HG02642 (cell line): ENCODE data around the gene TNNI3.
"Not testable (repeated sequence)": the region's sequence is repeated elsewhere in the genome, so short reads cannot be mapped to it uniquely, and the experiment has no call there.

Source experiments
- ATAC-seq: cut with Tn5 transposase; IDR thresholded peaks from one replicate; pipeline ENCODE4 v1.9.1; 2021; ENCODE audit warnings: mild to moderate bottlenecking; ENCODE audit not compliant: unreplicated experiment, poor library complexity

Gene TNNI3

DNA sequence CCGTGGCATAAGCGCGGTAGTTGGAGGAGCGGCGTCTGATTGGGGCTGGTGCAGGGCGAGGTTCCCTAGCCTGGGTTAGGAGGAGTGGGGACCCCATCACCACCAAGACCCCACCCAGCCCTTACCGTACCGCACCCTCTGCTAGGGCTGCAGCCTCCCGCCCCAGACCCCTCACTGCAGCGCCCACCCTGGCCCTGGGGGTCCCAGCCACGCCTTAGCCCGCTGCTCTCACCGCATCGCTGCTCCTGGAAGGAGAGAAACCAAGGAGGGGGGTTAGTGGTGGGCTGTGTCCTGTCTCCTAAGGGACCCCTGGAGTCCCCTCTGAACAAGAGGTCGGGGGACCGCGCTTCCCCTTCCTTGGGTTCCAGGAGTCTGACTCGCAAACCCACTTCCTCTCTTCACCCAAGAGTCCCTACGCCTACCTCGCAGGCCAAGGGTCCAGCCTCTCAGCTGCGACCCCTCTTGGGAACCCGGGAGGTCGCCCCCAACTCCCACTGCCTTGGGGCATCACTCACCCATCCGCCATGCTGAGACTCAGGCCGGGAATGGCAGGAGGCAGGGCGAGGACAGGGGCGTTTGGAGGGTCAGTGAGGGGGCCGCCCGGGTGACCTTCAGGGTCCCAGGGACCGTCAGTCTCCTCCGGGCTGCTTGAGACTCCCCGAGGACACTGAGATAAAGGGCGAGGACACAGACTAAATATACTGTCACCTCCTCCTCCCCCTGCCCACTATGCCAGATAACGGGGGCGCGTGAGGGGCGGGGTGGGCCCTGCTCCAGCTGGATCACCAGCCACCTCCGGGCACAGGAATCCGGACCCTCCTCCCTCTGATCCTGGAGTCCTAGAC, at the start of gene TNNI3:
TNNI3 (minus strand) TSS at position 669 of the 845 bp plus-strand sequence; CDS start at position 526, 143 bp downstream.
- ATAC-seq: no peak

DNA sequence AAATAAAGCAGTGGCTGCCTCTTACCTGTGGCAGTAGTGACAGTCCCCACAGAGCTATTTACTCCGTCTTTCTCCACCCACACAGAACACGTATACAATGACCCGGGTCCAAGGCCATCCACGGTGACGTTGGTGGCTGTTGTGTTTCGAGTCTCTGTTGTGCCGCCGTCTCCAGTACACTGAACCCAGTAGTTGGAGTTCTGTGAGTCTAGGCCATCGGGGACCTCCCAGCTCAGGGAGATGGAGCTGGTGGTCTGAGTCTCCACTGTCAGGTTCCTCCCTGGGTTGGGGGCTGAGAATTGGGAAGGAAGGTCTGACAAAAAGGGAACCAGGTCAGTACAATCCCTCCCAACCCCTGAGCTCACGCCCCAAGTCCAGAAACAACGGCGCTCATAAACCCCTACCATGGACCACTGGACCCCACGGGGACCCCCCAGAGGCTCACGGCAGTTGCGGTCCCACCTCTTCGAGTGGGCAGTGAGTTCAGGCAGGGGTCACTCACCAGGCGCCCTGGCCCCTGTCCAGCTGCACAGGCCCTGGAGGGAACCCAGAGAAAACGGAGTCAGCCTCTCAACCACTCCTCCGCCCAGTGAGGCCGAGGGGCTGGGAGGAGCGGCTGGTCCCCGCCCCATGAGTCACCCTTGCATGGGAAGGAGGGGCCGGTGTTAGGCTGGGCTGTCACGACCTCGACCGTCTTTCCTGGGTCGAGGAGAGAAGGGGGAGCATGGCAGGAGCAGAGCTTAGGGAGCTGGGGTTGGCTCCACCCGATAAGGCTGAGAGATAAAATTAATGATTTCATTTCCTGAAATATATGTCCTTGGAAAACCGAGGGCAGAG, 49.4 kb upstream of the TNNI3 start:
- no peak for ATAC-seq

DNA sequence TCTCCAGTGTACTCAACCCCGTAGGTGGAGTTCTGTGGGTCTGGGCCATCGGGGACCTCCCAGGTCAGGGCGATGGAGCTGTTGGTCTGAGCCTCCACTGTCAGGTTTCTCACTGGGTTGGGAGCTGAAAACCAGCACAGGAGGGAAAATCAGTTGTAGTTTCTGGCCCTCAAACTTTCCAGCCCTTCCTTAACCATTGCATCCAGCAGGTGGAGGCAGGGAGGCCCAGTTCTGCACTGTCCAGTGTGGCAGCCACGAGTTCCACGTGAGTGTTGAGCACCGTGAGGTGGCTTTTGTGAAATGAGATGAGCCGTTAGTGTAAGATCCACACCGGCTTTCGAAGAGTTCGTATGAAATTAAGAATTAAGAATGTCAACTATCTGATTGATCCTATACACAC, 44.7 kb upstream of the TNNI3 start:
- ATAC-seq: not testable (repeated sequence)

DNA sequence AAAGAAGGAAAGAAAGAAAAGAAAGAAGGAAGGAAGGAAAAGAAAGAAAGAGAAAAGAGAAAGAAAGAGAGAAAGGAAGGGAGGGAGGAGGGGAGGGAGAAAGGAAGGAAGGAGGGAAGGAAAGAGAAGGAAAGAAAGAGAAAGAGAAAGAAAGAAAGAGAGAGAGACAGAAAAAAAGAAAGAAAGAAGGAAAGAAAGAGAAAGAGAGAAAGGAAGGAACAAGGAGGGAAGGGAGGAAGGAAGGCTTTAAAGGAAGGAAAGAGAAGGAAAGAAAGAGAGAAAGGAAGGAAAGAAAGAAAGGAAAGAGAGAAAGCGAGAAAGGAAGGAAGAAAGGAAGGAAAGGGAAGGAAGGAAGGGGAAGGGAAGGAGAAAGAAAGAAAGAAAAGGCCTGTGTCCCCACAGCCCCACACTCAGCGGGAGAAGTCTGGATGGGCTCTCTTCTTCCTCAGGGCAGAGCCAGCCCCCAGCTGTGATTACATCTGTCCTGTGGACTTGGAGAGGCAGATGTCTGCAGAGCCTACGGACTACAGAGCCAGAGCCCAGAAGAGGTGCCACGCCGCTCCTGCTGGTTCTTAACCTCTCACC, 42.2 kb upstream of the TNNI3 start:
- no peak for ATAC-seq

DNA sequence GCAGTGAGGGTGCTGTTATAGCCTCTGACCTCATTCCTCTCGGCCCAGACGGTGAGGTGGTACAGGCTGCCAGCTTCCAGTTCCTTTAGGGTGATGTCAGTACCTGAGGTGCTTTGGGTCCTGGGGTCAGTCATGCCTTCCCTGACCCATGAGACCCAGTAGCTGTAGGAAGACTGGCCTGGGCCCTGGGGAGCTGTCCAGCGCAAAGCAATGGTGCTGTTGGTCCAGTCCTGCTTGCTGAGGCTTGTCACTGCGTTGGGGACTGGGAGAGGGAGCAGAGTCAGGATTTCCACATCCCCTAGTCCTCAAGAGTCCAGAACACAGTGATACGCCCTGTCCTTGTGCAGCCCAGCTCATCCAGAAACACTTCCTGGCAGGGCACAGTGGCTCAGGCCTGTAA, 41.1 kb upstream of the TNNI3 start:
- ATAC-seq: no peak

DNA sequence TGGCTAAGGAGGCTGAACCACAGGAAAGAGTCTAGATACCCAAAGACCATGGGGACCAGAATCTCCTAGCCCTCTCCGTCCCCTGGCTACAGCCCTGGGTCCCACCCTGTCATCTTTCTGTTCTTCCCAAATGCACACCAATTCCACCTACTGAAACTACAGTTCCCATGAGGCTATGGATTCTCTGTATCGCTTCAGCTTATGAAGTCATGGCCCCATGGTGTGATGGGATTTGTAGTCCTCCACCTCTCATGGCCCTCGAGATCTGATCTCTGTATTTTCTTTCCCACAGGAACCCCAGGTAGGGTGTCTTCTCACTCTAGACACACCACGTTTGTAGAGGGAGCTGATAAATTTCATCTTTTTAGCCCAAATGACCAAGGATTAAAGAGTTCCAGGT, 40.0 kb upstream of the TNNI3 start:
- no peak for ATAC-seq

DNA sequence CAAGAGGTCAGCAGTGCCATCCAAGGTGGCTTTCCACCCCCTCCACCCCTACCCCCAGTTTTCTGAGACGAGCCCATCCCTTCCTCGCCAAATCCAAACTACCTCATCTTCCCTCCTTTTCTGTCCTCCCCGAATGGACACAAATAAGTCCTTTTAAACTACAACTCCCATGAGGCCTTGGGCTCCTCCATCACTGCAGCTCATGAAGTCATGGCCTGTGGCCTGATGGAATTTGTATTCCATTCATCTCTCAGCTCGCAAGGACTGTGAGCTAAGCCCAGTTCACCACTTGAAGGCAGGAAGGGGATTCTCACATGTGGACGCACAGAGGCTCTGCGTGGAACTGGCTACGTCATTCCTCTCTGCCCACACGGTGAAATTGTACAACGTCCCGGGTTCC, 39.3 kb upstream of the TNNI3 start:
- no peak for ATAC-seq

DNA sequence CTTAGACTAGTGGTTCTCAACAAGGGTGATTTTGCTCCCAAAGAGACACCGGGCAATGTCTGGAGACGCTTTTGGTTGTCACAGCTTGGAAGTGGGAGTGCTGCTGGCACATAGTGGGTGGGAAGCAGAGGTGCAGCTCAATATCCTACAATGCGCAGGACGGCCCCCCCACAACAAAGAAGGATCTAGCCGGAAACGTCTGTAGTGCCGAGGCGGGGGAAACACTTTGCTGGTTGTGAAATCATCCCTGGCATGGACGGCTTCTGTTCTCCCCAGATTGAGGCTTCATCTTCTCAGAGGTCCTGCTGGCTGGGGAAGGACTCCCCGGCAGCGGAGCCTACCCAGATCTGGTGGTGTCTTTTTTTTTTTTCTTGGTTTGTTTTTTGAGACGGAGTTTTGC, 35.9 kb upstream of the TNNI3 start:
- no peak for ATAC-seq

DNA sequence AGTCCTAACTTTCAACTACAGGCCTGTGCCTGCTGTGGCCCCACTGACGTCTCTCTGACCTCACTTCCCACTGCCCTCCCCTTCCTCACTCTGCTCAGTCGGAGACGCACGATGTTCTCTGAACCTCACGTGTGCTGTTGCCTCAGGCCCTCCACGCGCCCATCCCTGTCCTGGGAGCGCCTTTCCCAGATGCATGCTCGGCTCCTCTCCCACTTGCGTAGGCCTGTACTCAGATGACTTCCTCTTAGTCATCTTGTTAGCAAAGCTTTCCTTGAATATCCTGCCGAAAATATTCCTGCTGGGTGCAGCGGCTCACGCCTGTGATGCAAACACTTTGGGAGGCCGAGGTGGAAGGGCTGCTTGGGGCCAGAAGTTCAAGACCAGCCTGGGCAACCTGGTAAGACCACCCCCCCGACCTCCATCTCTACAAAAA, 31.9 kb upstream of the TNNI3 start:
- no peak for ATAC-seq

DNA sequence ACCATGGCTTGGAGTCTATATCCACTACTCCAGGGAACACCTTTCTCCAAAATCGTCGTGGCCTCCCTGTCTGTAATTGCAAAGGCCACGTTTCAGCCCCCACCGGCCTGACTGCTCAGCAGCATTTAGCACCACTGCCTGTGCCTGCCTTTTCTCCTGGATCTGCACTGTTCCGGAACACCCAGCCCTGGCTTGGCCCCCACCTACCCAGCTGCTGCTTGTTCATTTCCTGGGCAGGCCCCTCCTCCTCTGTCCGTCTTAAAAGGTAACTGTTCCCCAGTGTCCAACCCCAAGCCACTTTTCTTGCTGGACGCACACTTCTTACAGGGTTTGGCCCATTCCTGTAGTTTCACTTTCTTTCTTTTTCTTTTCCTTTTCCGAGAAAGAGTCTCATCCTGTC, 31.1 kb upstream of the TNNI3 start:
- no peak for ATAC-seq

DNA sequence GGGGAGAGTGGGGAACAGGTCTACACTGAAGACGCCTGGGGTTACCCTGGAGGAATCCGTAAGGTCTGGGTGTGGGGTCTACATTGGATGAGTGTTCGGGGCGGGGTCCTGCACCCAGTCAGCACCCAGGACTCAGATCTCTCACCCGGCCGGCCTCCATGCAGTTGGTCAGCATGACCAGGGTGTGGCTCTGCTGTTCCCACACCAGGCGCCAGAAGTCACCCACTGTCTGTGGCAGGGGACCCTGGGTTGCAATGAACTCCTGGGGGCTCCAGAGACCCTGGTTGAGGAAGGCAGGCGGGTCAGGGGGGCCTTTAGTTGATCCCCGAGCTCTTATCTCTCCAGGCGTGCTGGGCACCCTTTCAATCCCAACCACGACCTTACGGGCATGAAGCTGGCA, 28.5 kb upstream of the TNNI3 start:
- no peak for ATAC-seq

DNA sequence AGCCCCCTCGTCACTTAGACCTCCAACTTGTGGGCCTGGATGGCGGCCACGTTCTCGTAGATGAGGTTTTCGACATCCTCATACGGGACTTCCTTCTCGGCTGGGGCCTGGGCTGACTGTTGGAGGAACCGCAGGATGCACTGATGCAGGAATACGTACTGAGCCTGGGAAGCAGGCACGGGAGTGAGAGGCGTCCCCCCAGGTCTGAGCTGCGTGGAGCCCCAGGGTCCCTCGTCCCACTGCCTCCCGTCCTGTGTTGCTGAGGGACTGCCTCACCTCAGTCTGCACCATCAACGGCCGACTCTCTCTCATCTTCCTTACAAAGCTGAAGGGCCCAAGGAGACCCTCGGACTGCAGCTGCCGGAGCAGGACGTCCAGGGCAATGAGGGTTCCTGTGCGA, 24.2 kb upstream of the TNNI3 start:
- no peak for ATAC-seq

DNA sequence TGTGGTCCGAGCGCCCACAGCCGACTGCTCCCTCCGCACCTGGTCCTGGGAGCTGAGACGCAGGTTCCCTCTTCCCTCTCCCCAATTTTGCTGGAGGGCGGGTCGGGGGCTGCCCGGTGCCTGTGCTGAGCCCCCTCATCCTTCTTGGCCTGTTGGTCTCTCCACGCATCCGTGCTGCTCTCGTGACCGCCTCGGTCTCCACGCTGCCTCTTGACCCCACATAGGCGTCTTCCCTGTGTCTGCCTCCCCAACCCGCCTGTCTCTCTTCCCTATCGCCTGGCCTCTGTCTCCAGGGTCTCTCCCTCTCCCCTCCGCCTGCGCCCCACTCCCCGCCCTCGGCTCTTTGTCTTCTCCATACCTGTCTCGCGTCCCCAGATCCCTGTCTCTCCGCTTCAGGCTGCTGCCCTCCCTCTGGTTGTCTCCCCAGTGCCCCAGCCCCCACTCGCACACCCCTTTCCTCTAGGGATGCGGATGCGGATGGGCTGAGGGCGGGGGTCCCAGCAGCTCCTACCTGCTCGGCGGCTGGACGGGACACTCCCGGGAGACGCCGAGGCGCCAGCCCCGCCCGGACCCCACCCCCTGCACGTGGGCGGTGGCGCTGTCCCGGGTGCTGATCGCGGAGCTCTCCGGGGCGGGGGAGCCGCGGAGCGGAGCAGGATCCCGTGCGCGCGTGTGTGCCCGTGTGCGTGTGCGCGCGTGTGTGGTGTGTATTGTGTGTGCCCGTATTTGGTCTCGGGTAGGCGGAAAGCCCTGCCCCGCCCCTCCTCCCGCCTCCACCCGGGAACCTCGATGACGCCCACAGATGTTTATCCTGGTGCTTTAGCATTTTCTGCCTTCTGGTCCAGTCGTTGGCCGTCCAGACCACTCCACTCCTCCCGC, 22.3 kb upstream of the TNNI3 start, which contains the start of gene SYT5:
SYT5 (minus strand) TSS at position 684 of the 879 bp plus-strand sequence. CDS start 1,248 bp downstream, outside the sequence.
- ATAC-seq: no peak

DNA sequence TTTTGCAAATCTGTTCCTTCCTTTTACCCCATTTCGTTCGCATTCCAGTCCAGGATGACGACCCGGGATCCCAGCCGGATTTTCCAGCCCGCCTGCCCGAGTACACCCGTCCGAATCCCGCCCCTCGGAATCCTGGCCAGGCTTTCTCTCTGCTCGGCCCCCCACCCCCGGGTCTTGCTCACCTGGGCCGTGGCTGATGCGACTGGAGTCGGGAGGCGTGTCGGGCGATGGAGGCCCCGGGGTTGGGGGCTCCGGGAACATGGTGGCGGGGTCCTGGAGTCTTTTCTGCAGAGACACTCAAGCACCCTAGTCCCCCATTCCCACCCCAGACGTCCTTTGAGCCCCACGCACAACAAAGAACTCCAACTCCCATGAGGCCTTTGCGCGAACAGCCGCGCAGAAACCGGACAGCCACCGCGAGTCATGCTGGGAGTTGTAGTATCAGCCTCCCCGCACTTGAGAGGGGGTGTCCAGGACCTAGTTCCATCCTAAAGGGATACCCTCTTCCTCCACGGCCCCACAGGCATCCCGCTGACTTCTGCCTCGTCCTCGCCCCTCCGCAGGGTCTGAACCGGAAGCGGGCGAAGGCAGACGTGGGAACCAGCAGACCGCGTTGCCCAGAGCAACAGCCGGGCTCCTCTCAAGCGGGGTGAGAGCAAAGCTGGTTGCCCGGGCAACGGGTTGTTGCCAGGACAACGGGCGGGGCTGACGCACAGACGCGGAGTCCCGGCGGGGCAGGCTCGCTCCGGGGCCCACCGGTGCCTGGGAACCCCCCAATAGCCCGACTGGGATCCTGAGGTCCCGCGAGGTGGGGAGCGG, 21.5 kb upstream of the TNNI3 start:
- ATAC-seq: peak; percentile 78

DNA sequence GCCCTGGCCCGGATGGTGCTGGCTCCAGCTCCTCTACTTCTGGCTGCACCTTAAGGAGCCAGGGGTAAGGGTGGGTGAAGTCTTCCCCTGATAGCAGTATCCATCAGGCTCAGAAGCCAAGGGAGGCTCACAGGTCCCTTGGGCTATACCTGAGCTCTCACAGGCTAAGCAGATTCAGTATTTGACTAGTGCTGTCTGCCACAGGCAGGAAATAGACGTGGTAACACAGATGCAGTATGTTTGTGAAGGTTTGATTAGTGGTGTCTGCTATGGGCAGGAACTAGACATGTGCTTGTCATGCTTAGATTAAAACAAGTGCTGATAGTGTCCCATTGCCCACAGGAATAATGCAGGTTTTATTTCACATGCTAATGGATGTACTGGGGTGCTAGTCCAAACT, 18.5 kb upstream of the TNNI3 start:
- no peak for ATAC-seq

DNA sequence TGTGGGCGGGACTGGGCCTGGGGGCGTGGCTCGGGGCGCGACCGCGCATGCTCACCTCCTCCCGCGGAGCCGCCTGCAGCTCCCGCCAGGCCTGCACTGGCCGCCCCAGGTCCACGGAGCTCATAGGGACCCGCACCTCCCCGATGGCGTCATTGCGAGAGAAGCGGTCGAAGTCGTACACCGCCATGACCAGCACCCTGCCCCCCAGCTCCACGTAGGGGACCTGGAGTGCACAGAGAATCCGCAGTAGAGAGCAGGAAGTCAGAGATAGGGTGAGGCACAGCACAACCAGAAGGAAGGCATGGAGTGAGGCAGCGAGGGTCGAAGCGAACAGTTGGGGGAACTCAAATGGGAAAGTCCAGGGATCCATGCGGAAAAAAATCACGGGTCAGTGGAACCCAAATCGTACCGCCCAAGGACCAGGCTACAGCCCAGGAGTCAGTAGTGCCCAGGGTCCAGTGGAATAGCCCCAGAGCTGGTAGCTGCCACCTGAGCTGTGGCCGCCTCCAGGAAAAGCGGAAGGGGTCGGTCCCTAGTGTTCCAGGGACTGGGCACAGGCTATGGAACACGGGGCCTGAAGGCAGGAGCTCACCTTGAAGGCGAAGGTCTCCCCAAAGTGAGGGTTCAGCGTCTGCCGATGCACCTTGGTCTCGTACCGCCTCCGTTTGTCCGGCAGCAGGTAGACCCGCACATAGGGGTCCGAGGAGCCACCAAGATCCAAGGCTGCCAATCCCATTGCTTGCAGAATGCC, 17.8 kb upstream of the TNNI3 start:
- ATAC-seq: no peak

DNA sequence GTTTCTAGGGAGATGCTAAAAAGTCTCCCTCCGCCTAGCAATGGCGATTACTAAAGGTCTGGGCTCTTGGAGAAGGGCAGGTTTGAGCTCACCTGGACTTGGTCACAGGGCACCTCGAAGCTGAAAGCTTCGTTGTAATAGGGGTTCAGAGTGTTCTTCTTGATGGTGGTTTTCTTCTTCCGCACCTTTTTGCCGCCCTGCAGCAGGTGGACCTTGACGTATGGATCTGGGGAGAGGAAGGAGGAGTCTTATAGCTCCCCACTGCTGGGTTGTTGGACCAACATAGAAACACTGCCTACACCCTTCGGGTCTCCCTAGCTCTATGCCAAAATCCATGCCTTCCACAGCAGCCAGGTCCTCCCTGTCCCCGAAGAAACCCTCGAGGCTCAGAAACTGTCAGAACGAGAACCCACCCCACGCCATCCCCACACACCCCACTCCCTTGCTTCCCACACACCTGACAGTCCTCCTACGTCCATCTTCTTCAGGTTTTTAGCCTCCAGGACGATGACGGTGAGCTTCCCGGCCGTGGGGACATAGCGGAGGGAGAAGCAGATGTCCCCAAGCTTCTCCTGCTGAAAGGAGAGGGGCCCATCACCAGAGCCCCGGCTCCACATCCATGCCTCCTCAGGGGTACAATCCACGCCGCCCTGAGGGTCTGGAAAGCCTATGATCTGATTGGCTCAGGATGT, 17.0 kb upstream of the TNNI3 start:
- ATAC-seq: no peak
